Dendritic cell treated with granulocyte-macrophage colony-stimulating factor and Interleukin-4, amounts not matched to agents 40 ng/mL and 50 ng/mL, for 4 days (primary cell): ENCODE measurements around the gene CLRN1.
"Not testable (repeated sequence)": the region's sequence is repeated elsewhere in the genome, so short reads cannot be mapped to it uniquely, and the experiment has no call there.

Source experiments
- H3K27ac Mint-ChIP-seq: one replicate; pipeline ENCODE4 v1.8.0; 2022; ENCODE audit warnings: mild to moderate bottlenecking, mixed read lengths
- H3K27me3 Mint-ChIP-seq: one replicate; pipeline ENCODE4 v1.8.0; 2022; ENCODE audit warnings: mild to moderate bottlenecking, mixed read lengths
- H3K36me3 Mint-ChIP-seq: one replicate; pipeline ENCODE4 v1.8.0; 2022; ENCODE audit warnings: low read depth, mixed read lengths
- H3K4me1 Mint-ChIP-seq: one replicate; pipeline ENCODE4 v1.8.0; 2022; ENCODE audit warnings: low read depth, mixed read lengths
- H3K4me3 Mint-ChIP-seq: one replicate; pipeline ENCODE4 v1.8.0; 2022; ENCODE audit warnings: mild to moderate bottlenecking, moderate library complexity, mixed read lengths
- H3K9me3 Mint-ChIP-seq: one replicate; pipeline ENCODE4 v1.8.0; 2022; ENCODE audit warnings: mixed read lengths
- intact Hi-C: fragments of 100-400 bp; cut with micrococcal nuclease; formaldehyde crosslinking; loops from one replicate; pipeline ENCODE4 v1.15.0; 2022

The CLRN1 gene

GRCh38 chr3:150998996-150999395, 26.5 kb upstream of the CLRN1 start:
- no peaks in the 10 kb centered on the region for H3K36me3 Mint-ChIP-seq
- H3K27me3 Mint-ChIP-seq, result no peaks in the 10 kb centered on the region
- H3K9me3 Mint-ChIP-seq, result peaks cover 18% of the 10 kb centered on the region
- no peak overlapping the region for H3K4me3 Mint-ChIP-seq
- H3K27ac Mint-ChIP-seq, result no peak overlapping the region
- no peaks in the 10 kb centered on the region for H3K4me1 Mint-ChIP-seq
- intact Hi-C loops, result no loop called here

GRCh38 chr3:150996731-150997130, 24.2 kb upstream of the CLRN1 start:
- Mint-ChIP-seq H3K4me1 (no peaks in the 10 kb centered on the region), H3K9me3 (peaks cover 18% of the 10 kb centered on the region), H3K36me3 (no peaks in the 10 kb centered on the region), H3K4me3 (no peak overlapping the region), H3K27me3 (no peaks in the 10 kb centered on the region), H3K27ac (no peak overlapping the region)
- intact Hi-C loops, result no loop called here

GRCh38 chr3:150995510-150995909, 23.0 kb upstream of the CLRN1 start:
- Mint-ChIP-seq H3K4me3 (no peak overlapping the region), H3K36me3 (no peaks in the 10 kb centered on the region), H3K27ac (no peak overlapping the region), H3K4me1 (no peaks in the 10 kb centered on the region), H3K27me3 (no peaks in the 10 kb centered on the region), H3K9me3 (peaks cover 18% of the 10 kb centered on the region)
- intact Hi-C loops, result no loop called here

DNA sequence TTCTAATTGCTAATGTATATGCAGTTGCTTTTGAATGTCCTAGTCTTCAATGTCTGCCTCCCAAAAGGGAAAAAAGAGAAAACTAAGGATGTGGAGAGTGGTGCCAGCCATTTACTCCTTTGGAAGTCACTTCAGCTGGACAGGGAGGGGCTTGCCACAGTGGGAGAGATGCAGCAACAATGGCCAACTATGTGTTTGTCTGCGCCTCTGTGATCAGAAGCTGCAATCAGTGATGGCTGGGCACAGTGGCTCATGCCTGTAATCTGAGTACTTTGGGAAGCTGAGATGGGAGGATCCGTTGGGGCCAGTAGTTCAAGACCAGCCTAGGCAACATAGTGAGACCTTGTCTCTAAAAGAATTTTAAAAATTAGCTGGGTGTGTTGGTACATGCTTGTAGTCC, 16.7 kb upstream of the CLRN1 start:
- Mint-ChIP-seq H3K36me3 (no peaks in the 10 kb centered on the region), H3K4me3 (no peak overlapping the region), H3K4me1 (peaks cover 6% of the 10 kb centered on the region), H3K27ac (no peak overlapping the region), H3K9me3 (no peaks in the 10 kb centered on the region), H3K27me3 (no peaks in the 10 kb centered on the region)
- intact Hi-C loops, result no loop called here

DNA sequence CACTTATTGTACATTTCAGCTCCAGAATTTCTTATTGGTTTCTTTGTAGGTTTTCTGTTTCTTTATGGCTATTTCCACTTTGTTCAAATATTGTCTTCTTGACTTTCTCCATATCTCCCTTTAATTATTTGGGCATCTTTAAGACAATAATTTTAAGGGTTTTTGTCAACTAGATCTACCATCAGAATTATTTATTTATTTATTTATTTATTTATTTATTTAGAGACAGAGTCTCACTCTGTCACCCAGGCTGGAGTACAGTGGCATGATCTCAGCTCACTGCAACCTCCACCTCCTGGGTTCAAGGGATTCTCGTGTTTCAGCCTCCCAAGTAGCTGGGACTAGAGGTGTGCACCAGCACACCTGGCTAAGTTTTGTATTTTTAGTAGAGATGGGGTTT, 15.9 kb upstream of the CLRN1 start:
- H3K9me3 Mint-ChIP-seq, H3K27me3 Mint-ChIP-seq, H3K4me1 Mint-ChIP-seq, H3K27ac Mint-ChIP-seq, intact Hi-C loops, H3K4me3 Mint-ChIP-seq, H3K36me3 Mint-ChIP-seq: not testable (repeated sequence)

DNA sequence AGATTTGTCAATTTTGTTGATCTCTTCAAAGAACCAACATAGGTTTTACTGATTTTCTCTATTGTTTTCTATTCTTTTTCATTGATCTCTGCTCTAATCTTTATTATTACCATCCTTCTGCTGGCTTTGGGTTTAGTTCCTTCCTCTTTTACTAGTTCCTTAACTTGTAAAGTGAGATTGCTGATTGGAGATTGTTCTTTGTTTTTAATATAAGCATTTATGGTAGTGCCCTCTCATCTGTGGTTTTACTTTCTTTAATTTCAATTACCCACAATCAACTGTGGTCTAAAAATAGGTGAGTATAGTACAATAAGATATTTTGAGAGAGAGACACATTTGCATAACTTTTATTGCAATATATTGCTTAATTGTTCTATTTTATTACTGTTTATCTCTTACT, 13.2 kb upstream of the CLRN1 start:
- Mint-ChIP-seq H3K4me3 (no peak overlapping the region), H3K4me1 (peaks cover 6% of the 10 kb centered on the region), H3K27me3 (no peaks in the 10 kb centered on the region), H3K9me3 (no peaks in the 10 kb centered on the region), H3K36me3 (no peaks in the 10 kb centered on the region), H3K27ac (no peak overlapping the region)
- intact Hi-C loops, result no loop called here

DNA sequence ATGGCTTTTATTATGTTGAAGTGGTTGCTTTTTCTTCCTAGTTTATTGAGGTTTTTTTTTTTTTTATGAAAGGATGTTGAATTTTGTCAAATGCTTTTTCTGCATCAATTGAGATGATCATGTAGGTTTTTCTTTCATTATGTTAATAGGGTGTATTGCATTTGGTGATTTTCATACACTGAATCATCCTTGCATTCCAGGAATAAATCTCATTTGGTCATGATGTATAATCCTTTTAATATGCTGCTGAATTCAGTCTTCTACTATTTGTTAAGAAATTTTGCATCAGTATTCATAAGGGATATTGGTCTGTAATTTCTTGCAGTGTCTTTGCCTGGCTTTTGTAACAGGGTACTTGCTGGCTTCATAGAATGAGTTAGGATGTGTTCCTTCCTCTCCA, 11.5 kb upstream of the CLRN1 start:
- Mint-ChIP-seq H3K4me3 (no peak overlapping the region), H3K4me1 (peaks cover 6% of the 10 kb centered on the region), H3K9me3 (no peaks in the 10 kb centered on the region), H3K27ac (no peak overlapping the region), H3K27me3 (no peaks in the 10 kb centered on the region), H3K36me3 (no peaks in the 10 kb centered on the region)
- intact Hi-C loops, result no loop called here

DNA sequence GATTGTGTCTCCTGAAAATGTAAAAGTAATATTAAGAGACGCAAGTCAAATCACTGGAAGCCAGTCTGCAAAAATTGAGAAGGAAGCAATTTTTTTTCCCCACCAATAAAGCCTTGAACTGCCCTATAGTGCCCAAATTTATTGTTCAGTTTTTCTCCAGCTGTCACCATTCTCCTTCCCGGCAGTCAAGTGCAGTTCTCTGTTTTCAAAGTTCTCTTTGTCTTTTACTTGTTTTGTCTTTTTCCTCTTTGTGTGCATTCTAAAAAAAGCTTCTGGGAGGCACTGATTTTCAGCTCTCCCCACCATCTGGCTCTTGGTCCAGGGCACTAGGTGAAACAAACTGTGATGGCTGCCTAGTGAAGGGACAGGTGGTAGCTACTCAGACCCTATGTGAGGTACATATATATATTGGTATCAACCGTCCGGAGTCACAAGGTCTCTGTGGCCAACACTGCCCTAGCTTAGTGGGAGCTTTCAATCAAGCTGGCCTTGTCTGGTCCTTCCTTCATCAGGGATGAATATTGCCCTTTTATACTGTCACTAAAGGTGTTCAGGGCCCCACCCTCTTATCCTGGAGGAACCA, 6.1 kb upstream of the CLRN1 start:
- H3K4me1 Mint-ChIP-seq, result no peaks in the 10 kb centered on the region
- no peak overlapping the region for H3K27ac Mint-ChIP-seq
- H3K9me3 Mint-ChIP-seq, result no peaks in the 10 kb centered on the region
- H3K36me3 Mint-ChIP-seq, result no peaks in the 10 kb centered on the region
- H3K27me3 Mint-ChIP-seq, result no peaks in the 10 kb centered on the region
- H3K4me3 Mint-ChIP-seq, result no peak overlapping the region
- intact Hi-C loops, result no loop called here

DNA sequence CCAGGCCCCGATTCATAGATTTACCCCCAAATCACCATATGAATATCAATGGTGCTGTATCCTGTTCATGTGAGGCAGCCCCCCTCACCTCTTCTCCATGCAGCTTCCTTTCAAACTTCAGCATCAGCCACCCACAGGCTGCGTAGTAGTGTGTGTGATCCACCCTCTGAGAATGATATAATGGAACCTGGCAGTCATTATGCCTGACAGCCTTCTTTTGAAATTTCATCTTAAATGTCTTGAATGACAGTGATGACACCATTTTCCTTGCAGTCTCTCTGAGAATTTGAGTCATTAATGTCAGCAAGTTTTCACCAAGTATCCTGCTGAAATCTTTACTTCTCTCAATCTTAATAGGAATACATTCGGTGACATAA, 3.5 kb upstream of the CLRN1 start:
- H3K4me1 Mint-ChIP-seq, result no peaks in the 10 kb centered on the region
- no peaks in the 10 kb centered on the region for H3K9me3 Mint-ChIP-seq
- no peak overlapping the region for H3K27ac Mint-ChIP-seq
- H3K27me3 Mint-ChIP-seq, result peaks cover 1% of the 10 kb centered on the region
- intact Hi-C loops, result no loop called here
- no peak overlapping the region for H3K4me3 Mint-ChIP-seq
- no peaks in the 10 kb centered on the region for H3K36me3 Mint-ChIP-seq

GRCh38 chr3:150975086-150975991, 2.8 kb upstream of the CLRN1 start:
- Mint-ChIP-seq H3K27me3 (peaks cover 1% of the 10 kb centered on the region), H3K27ac (no peak overlapping the region)

GRCh38 chr3:150970665-150971324, 1.7 kb downstream of the CLRN1 start:
- Mint-ChIP-seq H3K9me3 (no peaks in the 10 kb centered on the region), H3K4me1 (no peaks in the 10 kb centered on the region), H3K36me3 (no peaks in the 10 kb centered on the region), H3K4me3 (no peak overlapping the region), H3K27me3 (peaks cover 1% of the 10 kb centered on the region), H3K27ac (no peak overlapping the region)
- intact Hi-C loops, result no loop called here

More at GRCh38 chr3:150975086-150975991, 2.8 kb upstream of the CLRN1 start:
- Mint-ChIP-seq H3K36me3 (no peaks in the 10 kb centered on the region), H3K4me1 (no peaks in the 10 kb centered on the region), H3K9me3 (no peaks in the 10 kb centered on the region), H3K4me3 (no peak overlapping the region)
- intact Hi-C loops, result no loop called here

DNA sequence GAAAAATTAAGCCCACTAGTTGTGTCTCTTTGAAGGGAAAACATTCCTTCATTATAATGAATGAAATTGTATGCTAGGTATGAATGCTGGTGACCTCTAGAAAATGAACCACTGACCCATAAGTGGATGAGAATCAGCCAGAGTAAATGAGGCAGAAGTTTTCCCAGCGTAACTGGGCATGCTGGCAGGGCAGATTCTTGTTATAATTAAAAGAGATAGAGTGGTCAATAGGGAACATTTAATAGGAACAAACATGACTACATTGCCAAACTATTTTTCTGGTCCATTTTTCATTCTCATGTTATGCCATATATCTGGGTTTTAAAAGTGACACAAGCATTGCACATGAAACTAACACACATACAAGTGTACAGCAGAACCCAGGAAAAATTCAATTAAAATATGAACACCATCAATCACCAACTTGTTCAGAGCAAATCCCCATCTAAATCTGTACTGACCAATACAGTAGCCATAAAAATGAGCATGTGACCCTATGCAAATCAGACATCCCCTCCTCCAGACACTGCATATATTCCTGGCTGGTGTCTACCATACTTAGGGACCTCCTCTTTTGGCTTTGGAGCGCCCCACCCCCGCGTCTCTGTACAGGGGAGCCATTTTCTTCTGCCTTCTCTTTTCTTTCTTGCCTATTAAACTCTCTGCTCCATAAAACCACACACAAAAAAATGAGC, 4.0 kb downstream of the CLRN1 start:
- Mint-ChIP-seq H3K27me3 (peaks cover 1% of the 10 kb centered on the region), H3K4me3 (no peak overlapping the region), H3K36me3 (no peaks in the 10 kb centered on the region), H3K27ac (no peak overlapping the region), H3K4me1 (no peaks in the 10 kb centered on the region), H3K9me3 (no peaks in the 10 kb centered on the region)
- intact Hi-C loops, result no loop called here

DNA sequence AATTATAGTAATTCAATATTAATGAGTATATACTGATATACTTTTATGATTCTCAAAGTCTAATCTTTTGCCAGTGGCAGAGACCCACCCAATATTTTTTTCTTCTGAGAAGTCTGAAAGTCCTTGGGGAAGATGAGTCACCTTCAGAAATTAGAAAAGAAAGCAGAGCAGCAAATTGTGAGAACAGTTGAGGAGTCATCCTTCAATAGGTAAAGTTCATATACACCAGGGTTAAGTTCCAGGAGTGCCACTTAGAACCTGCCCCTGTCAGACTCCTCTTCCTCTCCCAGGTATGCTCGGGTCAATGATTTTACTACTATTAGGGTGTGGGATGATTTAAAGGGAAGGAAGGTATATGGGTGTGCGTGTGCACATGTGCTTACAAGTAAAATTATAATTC, 7.1 kb downstream of the CLRN1 start:
- H3K27ac Mint-ChIP-seq, result no peak overlapping the region
- H3K9me3 Mint-ChIP-seq, result no peaks in the 10 kb centered on the region
- H3K36me3 Mint-ChIP-seq, result no peaks in the 10 kb centered on the region
- intact Hi-C loops, result no loop called here
- H3K27me3 Mint-ChIP-seq, result no peaks in the 10 kb centered on the region
- no peaks in the 10 kb centered on the region for H3K4me1 Mint-ChIP-seq
- H3K4me3 Mint-ChIP-seq, result no peak overlapping the region

DNA sequence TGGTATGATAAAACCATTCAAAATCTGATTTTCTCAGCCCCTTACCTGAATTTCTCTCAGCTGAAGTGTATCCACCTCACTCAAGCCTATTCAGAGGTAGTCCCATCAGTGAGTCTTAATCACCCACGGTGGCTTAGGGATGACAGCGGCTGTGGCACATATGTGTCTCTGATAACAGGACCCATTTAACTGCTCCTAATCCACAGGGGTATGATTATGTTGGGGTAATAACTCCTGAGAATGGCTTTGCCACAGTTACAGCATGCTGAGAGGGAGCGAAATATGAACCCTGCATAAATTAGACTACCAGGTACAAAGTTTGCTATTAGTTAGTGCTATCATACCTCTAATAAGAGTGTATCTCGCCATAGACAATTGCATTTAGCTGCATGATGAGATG, 10.6 kb downstream of the CLRN1 start:
- no peak overlapping the region for H3K4me3 Mint-ChIP-seq
- no peaks in the 10 kb centered on the region for H3K36me3 Mint-ChIP-seq
- H3K27me3 Mint-ChIP-seq, result no peaks in the 10 kb centered on the region
- no peaks in the 10 kb centered on the region for H3K9me3 Mint-ChIP-seq
- H3K27ac Mint-ChIP-seq, result no peak overlapping the region
- intact Hi-C loops, result no loop called here
- no peaks in the 10 kb centered on the region for H3K4me1 Mint-ChIP-seq
